Spleen (tissue), 7 donors: Measurements from ENCODE around the gene PKN3.

Source experiments
- CTCF ChIP-seq, 11 experiments: fragments of 200-600 bp in 7 of 11; fragments of 450-650 bp in 4 of 11; sonication (generic) in 4 of 11; IDR thresholded peaks in 8 of 11; conservative IDR thresholded peaks in 3 of 11; 1 replicate in 7 of 11; 2 replicates in 4 of 11; pipeline versions ENCODE4 v1.4.0 to v1.8.0; 2016 to 2021; ENCODE audit warnings: antibody characterized with exemption in 11 of 11, inconsistent platforms in 4 of 11, mild to moderate bottlenecking in 1 of 11
- POLR2A ChIP-seq, 3 donors: fragments of 450-650 bp; IDR thresholded peaks; one replicate each; pipeline ENCODE4 v1.5.1; 2017; ENCODE audit warnings: antibody characterized with exemption in 3 of 3, mild to moderate bottlenecking in 1 of 3
- donor health status: DM: no; HTN: no; CAD: no; lungs with moderate emphysema.
- donor health status: DM: no; HTN: no; CAD: no.
- donor health status: DM: no; HTN: no; CAD: no.

- no peak for TF ChIP-seq CTCF (IDR thresholded peaks at IDR 0.05 in 8 of 11, conservative IDR thresholded peaks at IDR 0.05 in 3 of 11)
- TF ChIP-seq POLR2A (IDR thresholded peaks at IDR 0.05) = no peak
Measured at GRCh38 chr9:128657796-128658195, 44.5 kb upstream of the PKN3 start.
